Transverse colon (tissue), 4 donors: ENCODE measurements around the gene PDZRN3. TPM values are rescaled to one million over a fixed set of nuclear protein-coding genes. Genes with fewer than 3 reads are reported as not detected.

Experiments
- DNase-seq: peaks from one replicate; pipeline ENCODE4 v3.0.0-alpha.2; 2019
- H3K27ac ChIP-seq, 4 donors: fragments of 200-600 bp; sonication (generic); 2 replicates each; pipeline ENCODE4 v1.5.1; 2016 to 2018; ENCODE audit warnings: inconsistent platforms in 4 of 4
- H3K27me3 ChIP-seq: fragments of 200-600 bp; sonication (generic); 2 replicates; pipeline ENCODE4 v1.5.1; 2017; ENCODE audit warnings: inconsistent platforms
- H3K36me3 ChIP-seq, 4 donors: fragments of 200-600 bp; sonication (generic); 2 replicates each; pipeline ENCODE4 v1.5.1; 2017 to 2019; ENCODE audit warnings: inconsistent platforms in 4 of 4
- H3K4me1 ChIP-seq, 4 donors: fragments of 200-600 bp; sonication (generic); 2 replicates each; pipeline ENCODE4 v1.5.1; 2017 to 2020; ENCODE audit warnings: inconsistent platforms in 4 of 4
- H3K4me3 ChIP-seq, 4 donors: fragments of 200-600 bp; sonication (generic); 1 replicate in 1 of 4; 2 replicates in 3 of 4; pipeline versions ENCODE4 v1.5.1 to v1.6.1; 2017 to 2019; ENCODE audit warnings: inconsistent platforms in 4 of 4
- H3K9me3 ChIP-seq, 2 donors: fragments of 200-600 bp; sonication (generic); 2 replicates each; pipeline ENCODE4 v1.5.1; 2017 to 2019; ENCODE audit warnings: inconsistent platforms in 2 of 2
- CTCF ChIP-seq, 5 experiments: fragments of 200-600 bp in 3 of 5; fragments of 450-650 bp in 2 of 5; sonication (generic) in 3 of 5; IDR thresholded peaks; 1 replicate in 2 of 5; 2 replicates in 3 of 5; pipeline ENCODE4 v1.5.1; 2016 to 2017; ENCODE audit warnings: antibody characterized with exemption in 5 of 5, inconsistent platforms in 3 of 5, mild to moderate bottlenecking in 2 of 5, moderate library complexity in 1 of 5
- EP300 ChIP-seq: sonication (generic); formaldehyde crosslinking; IDR thresholded peaks from one replicate; pipeline ENCODE4 v1.6.1; 2017; ENCODE audit warnings: antibody characterized with exemption, low read depth
- POLR2A ChIP-seq: fragments of 450-650 bp; IDR thresholded peaks from one replicate; pipeline ENCODE4 v1.6.1; 2016; ENCODE audit warnings: antibody characterized with exemption, mild to moderate bottlenecking, moderate library complexity
- POLR2AphosphoS5 ChIP-seq, 3 donors: sonication (generic); formaldehyde crosslinking; IDR thresholded peaks; one replicate each; pipeline ENCODE4 v1.6.1; 2016; ENCODE audit warnings: antibody characterized with exemption in 3 of 3
- WGBS, 2 donors: methylation state at CpG; one replicate each; pipeline ENCODE4 v1.1.5; 2018; ENCODE audit warnings: low coverage in 1 of 2; 5-methylcytosine and 5-hydroxymethylcytosine counted together
- in situ Hi-C, 4 donors: fragments of 200-750 bp; cut with MboI; loops; one replicate each; pipeline versions ENCODE4 v1.15.0 to v1.15.1; 2017; ENCODE audit warnings: low sequenced_read_pairs in 3 of 4, low pct_ligation_motif_present in 1 of 4, low pct_unique_long_range_greater_than_20kb in 1 of 4
- intact Hi-C: fragments of 100-400 bp; cut with DNase I; formaldehyde crosslinking; loops from one replicate; pipeline ENCODE4 v1.15.1; 2023; ENCODE audit warnings: low total_unique reads
- total RNA-seq, 4 donors: library from RNA; depleted of rRNA; stranded (reverse); fragments of >200 nt; gene quantifications; one replicate each; pipeline ENCODE4 v1.1.0, GENCODE V29; 2016

Gene PDZRN3
- total RNA-seq, 4 donors from 2014 or later, result 31.9 to 191 (median 75.3) TPM

GRCh38 chr3:73497646-73498406 lies 126.9 kb downstream of the PDZRN3 start:
- no peaks in the 10 kb centered on the region for H3K27me3 ChIP-seq
- TF ChIP-seq EP300 (no peak), POLR2AphosphoS5 (IDR thresholded peaks at IDR 0.05) (no peak), POLR2A (no peak), CTCF (IDR thresholded peaks at IDR 0.05) (no peak)
- no peaks in the 10 kb centered on the region for H3K36me3 ChIP-seq
- no peaks in the 10 kb centered on the region for H3K9me3 ChIP-seq
- in situ Hi-C loops (loop anchor here in 3 of 4 donors (5.0 to 10.0 kb wide), 3 partner anchors 393 to 403 kb away; no protein-coding TSS in a partner anchor), intact Hi-C loops (no loop called here)
- 86 to 88% methylated on average over 5 to 13 of the region's 13 CpGs for WGBS, 2 donors
- H3K27ac ChIP-seq, result no peak overlapping the region
- peaks cover 0 to 16% (median 6%) of the 10 kb centered on the region in 4 donors for H3K4me1 ChIP-seq
- no peak for DNase-seq
- no peak overlapping the region for H3K4me3 ChIP-seq

- no peak for DNase-seq
- no peaks in the 10 kb centered on the region for H3K36me3 ChIP-seq
- 60 to 70% methylated on average over 5 to 7 of the region's 7 CpGs for WGBS, 2 donors
- in situ Hi-C loops, result loop anchor here in 2 of 4 donors (10.0 kb wide), 2 partner anchors 389 to 399 kb away; no protein-coding TSS in a partner anchor
- H3K9me3 ChIP-seq, result no peaks in the 10 kb centered on the region
- no peak overlapping the region for H3K27ac ChIP-seq
- no peaks in the 10 kb centered on the region for H3K27me3 ChIP-seq
- H3K4me3 ChIP-seq, result no peak overlapping the region
- intact Hi-C loops, result no loop called here
- peaks cover 0 to 17% (median 8%) of the 10 kb centered on the region in 4 donors for H3K4me1 ChIP-seq
- TF ChIP-seq POLR2A (no peak), EP300 (no peak), POLR2AphosphoS5 (IDR thresholded peaks at IDR 0.05) (no peak), CTCF (IDR thresholded peaks at IDR 0.05) (no peak)
These were observed 131.0 kb downstream of the PDZRN3 start for GRCh38 chr3:73493543-73494308.

GRCh38 chr3:73492186-73492585 lies 132.6 kb downstream of the PDZRN3 start:
- peaks cover 0 to 28% (median 8%) of the 10 kb centered on the region in 4 donors for H3K4me1 ChIP-seq
- no peaks in the 10 kb centered on the region for H3K27me3 ChIP-seq
- TF ChIP-seq EP300 (no peak), POLR2A (no peak), CTCF (IDR thresholded peaks at IDR 0.05) (no peak), POLR2AphosphoS5 (IDR thresholded peaks at IDR 0.05) (no peak)
- intact Hi-C loops, result no loop called here
- H3K4me3 ChIP-seq, result no peak overlapping the region
- no peaks in the 10 kb centered on the region for H3K9me3 ChIP-seq
- no peak for DNase-seq
- WGBS, 2 donors, result 70 to 75% methylated on average over 2 to 5 of the region's 5 CpGs
- H3K36me3 ChIP-seq, result no peaks in the 10 kb centered on the region
- in situ Hi-C loops, result loop anchor here in 2 of 4 donors (10.0 kb wide), 2 partner anchors 387 to 397 kb away; no protein-coding TSS in a partner anchor
- no peak overlapping the region for H3K27ac ChIP-seq

GRCh38 chr3:73491287-73491662 lies 133.5 kb downstream of the PDZRN3 start:
- Histone ChIP-seq H3K27me3 (no peaks in the 10 kb centered on the region), H3K4me3 (no peak overlapping the region), H3K4me1 (peaks cover 0 to 28% (median 8%) of the 10 kb centered on the region in 4 donors), H3K27ac (no peak overlapping the region), H3K9me3 (no peaks in the 10 kb centered on the region), H3K36me3 (no peaks in the 10 kb centered on the region)
- no peak for TF ChIP-seq EP300
- TF ChIP-seq POLR2AphosphoS5 (IDR thresholded peaks at IDR 0.05), result no peak
- TF ChIP-seq CTCF (IDR thresholded peaks at IDR 0.05), result no peak
- TF ChIP-seq POLR2A, result no peak
- intact Hi-C loops (no loop called here), in situ Hi-C loops (loop anchor here in 2 of 4 donors (10.0 kb wide), 2 partner anchors 386 to 396 kb away; no protein-coding TSS in a partner anchor)
- no peak for DNase-seq
